ENCODE results near the gene TMEM151B.

- TF ChIP-seq CTCF (IDR thresholded peaks at IDR 0.05 in 2 of 3, conservative IDR thresholded peaks at IDR 0.05 in 1 of 3; ENCODE audit: borderline replicate concordance in 1 of 3, insufficient read depth in 1 of 3, low read depth in 2 of 3, low read length in 2 of 3) (no peak), POLR2A (IDR thresholded peaks at IDR 0.05; ENCODE audit: borderline replicate concordance, extremely low read depth, insufficient read depth, insufficient read length) (no peak), TCF7L2 (IDR thresholded peaks at IDR 0.05; ENCODE audit: borderline replicate concordance, extremely low read depth, insufficient read depth, insufficient read length) (no peak)
These were observed 43.0 kb upstream of the TMEM151B start for GRCh38 chr6:44227148-44227793.

Data from HCT116 (cell line).